ENCODE results near the gene CD22.

The CD22 gene

DNA sequence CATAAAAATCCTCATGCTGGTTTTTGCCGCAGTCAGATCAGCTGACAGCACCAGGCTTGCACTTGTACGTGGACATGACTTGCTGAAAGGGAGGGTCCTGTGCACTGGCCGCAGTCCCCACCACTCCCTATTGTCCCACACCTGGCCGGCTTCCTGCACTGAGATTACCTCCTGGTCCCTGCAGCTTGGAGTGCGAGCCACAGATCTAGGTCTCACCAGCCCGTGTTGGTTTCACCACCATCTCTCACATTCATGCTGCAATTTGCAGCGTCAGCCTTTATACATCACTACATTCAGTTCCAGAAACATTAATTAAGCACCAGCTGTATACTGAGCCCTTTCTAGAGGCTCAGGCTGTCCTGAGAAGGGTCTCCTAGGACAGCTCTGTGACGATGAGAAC, 15.0 kb upstream of the CD22 start:
- DNase-seq (ENCODE audit: low read depth in 2 of 2), result no peak

DNA sequence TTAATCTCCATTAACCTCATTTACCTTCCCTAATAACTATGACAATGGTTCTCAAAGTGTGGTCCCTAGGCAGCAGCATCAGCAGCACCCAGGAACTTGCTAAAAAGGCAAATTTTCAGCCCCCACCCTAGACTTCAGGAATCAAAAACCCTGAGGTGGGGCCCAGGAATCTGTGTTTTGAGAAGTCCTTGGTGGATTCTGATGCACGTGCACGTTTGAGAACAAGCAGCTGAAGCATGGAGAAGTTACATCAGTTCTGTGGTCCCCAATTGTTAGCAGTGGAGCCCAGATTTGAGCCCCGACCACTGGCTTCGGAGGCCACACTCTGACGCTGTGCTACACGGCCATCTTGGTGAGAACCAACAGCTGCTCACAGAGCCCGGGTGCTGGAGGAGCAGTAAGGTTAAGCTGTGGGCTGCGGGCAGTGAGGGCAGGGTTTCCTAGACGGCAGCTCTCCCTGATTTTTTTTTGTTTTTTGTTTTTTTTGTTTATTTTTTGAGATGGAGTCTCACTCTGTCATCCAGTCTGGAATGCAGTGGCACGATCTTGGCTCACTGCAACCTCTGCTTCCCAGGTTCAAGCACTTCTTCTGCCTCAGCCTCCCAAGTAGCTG, 14.0 kb upstream of the CD22 start:
- no peak for DNase-seq (ENCODE audit: low read depth in 2 of 2)

GRCh38 chr19:35315883-35316282, 13.1 kb upstream of the CD22 start:
- no peak for DNase-seq (ENCODE audit: low read depth in 2 of 2)

DNA sequence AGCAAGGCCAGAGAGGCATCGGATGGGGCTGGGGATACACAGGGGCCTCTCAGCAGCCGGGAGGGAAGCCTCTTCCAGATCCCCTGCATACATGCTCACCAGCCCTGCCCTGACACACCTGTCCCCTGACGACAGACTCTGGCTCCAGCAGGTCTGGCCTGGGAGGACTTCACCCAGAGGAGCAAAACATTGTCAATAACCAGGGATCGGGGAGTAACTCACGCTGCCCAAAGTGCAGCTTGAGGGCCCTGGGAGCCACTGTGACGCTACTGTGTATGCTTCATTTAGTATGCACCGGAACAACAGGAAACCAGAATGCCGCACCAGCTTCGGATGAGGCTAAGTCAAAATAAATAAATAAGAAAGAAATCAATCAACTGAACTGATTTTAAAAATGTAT, 12.4 kb upstream of the CD22 start:
- DNase-seq (ENCODE audit: low read depth in 2 of 2), result no peak

DNA sequence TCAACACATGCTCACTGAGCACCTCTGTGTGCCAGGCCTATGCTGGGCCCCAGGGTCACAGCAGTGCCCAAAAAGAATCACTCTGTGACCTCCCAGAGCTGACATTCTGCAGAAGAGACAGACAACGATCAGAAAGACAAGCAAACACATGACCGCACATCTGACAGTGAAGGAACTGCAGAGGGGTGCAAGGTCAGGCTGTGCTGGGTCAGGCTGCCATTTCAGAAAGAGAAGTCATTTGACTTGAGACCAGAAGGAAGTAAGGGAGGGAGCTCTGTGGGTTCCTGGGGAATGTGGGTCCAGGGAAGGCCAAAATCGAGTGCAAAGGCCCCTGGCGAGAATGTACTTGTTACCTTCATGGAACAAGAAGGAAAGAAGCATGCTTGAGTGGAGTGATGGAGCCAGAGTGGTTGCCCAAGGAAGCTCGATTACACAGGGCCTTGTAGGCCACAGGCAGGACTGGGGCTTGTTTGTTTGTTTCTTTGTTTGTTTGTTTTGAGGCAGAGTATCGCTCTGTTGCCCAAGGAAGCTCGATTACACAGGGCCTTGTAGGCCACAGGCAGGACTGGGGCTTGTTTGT, 11.4 kb upstream of the CD22 start:
- no peak for DNase-seq (ENCODE audit: low read depth in 2 of 2)

GRCh38 chr19:35318679-35319448, 10.1 kb upstream of the CD22 start:
- no peak for DNase-seq (ENCODE audit: low read depth in 2 of 2)

- DNase-seq (ENCODE audit: low read depth in 2 of 2), result no peak
Observed at GRCh38 chr19:35320065-35320713, 8.8 kb upstream of the CD22 start.

GRCh38 chr19:35321291-35321690, 7.7 kb upstream of the CD22 start:
- no peak for DNase-seq (ENCODE audit: low read depth in 2 of 2)

DNA sequence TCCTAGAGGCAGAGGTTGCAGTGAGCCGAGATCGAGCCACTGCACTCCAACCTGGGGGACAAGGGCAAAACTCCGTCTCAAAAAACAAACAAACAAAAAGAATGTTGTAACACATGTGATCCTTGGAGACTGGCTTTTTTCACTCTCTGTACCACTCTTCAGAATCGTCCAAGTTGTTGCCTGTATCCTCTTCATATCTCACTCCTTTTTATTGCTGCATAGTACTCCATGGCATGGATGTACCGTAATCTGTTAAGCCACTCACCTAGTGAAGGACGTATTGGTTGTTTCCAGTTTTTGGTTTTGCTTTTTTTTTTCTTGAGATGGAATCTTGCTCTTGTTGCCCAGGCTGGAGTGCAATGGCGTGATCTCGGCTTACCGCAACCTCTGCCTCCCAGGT, 7.0 kb upstream of the CD22 start:
- DNase-seq (ENCODE audit: low read depth in 2 of 2), result no peak

DNA sequence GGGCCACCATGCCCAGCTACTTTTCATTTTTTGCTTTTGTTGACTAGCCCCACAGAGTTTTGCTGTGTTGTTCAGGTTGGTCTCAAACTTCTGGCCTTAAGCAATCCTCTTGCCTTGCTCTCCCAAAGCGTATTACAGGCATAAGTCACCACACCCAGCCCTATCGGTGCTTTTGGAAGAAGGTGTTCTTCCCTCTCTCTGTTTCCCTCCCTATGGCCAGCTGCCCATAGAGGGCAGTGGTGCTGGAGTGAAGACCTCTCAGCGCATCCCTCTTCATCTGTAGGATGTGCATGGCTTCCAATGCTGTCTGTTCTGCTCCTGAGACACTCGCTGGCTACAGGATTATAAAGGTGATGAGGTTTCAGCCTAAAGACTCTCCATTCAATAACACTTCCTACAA, 1.3 kb upstream of the CD22 start:
- no peak for DNase-seq (ENCODE audit: low read depth in 2 of 2)

- no peak for DNase-seq (ENCODE audit: low read depth in 2 of 2)
Observed at GRCh38 chr19:35329323-35329722, 336 bp downstream of the CD22 start.

DNA sequence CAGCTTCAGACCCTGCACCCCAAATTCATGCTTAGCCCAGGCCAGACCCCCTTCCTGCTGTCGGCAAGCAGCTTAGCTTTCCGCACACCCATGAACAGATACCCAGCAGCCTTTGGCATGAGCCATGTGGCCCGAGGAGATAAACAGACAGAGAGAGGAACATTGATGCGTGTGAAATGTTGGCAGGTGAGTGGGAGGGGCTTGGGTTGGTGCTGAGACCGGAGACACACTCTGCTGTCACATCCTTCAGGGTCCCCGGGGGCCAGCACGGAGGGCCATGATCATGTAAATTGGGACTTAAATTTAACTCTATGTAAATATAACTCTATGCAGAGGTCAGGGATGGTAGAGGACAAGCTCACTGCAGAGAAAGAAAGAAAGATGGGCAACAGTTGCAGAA, 1.5 kb downstream of the CD22 start:
- DNase-seq (ENCODE audit: low read depth in 2 of 2), result no peak

GRCh38 chr19:35331551-35332214, 2.7 kb downstream of the CD22 start:
- DNase-seq (ENCODE audit: low read depth in 2 of 2), result no peak

DNA sequence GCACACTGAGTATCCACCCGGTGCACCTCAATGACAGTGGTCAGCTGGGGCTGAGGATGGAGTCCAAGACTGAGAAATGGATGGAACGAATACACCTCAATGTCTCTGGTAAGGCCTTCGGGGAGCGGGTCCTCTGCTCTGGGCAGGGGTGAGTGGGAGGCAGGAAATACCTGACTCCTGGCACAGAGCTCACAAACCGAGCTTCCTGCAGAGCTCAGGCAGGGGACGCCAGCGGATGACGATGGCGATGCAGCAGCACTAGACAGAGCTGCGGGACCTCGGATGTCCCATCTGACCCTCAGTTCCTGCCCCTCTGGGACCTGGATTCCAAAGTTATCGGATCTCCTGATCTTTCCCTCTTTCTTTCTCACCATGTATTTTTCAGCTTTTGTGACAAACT, 3.8 kb downstream of the CD22 start:
- DNase-seq (ENCODE audit: low read depth in 2 of 2), result no peak

GRCh38 chr19:35334144-35334753, 5.3 kb downstream of the CD22 start:
- no peak for DNase-seq (ENCODE audit: low read depth in 2 of 2)

DNA sequence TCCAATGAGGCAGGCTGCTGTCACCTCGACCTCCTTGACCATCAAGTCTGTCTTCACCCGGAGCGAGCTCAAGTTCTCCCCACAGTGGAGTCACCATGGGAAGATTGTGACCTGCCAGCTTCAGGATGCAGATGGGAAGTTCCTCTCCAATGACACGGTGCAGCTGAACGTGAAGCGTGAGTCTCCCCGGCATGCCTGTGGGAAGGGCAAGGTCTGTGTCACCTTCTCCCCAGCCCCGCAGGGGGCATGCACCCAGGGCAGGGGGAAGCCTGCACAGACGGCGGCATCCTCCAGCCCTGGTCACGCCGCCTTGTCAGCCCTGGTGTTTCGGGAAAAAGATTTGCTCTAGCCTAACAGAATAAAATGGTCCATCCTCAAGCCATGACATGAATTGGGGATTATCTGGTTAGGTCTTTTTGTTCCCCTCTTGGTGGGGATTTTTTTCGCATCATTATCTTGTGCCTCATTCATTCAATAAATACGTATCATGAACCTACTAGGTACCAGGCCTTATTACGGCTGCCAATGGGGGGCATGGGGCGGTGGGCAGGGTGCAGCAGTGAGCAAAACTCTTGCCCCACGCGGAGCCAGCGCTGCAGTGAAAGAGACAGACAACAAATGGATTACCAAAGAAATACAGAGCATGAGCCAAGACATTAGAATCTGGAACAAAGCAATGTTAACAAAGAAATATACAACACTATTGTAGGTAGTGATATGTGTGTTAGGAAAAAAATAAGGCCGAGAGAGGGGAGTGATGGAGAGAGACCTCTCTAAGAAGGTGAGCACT, 7.4 kb downstream of the CD22 start:
- DNase-seq (ENCODE audit: low read depth in 2 of 2), result no peak

DNA sequence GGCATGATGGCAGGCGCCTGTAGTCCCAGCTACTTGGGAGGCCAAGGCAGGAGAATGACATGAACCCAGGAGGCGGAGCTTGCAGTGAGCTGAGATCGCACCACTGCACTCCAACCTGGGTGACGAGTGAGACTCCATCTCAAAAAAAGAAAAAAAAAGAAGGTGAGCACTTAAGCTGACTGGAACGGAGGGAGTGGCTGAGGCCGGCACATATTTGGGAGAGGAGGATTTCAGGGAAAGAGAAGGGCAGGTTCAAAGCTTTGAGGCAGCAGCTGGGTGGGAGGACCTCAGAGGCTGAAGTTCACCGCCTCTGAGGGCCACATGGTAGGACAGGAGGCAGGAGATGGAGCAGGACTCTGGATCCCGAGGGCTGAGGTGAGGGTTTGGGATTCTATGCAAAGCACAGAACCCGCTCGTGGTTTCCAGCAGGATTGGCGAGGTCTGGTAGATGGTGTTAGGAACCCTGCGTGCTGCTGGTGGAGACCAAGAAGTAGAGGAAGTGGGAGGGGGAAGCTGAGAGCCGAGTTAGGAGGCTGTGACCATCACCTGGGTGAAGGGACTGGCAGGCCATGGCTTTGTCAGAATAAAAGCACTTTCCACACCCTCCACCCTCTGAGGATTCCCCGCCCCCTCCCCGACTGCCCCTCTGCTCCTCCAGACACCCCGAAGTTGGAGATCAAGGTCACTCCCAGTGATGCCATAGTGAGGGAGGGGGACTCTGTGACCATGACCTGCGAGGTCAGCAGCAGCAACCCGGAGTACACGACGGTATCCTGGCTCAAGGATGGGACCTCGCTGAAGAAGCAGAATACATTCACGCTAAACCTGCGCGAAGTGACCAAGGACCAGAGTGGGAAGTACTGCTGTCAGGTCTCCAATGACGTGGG, 8.4 kb downstream of the CD22 start:
- DNase-seq (ENCODE audit: low read depth in 2 of 2), result no peak

GRCh38 chr19:35337984-35338296, 9.0 kb downstream of the CD22 start:
- DNase-seq (ENCODE audit: low read depth in 2 of 2), result no peak

DNA sequence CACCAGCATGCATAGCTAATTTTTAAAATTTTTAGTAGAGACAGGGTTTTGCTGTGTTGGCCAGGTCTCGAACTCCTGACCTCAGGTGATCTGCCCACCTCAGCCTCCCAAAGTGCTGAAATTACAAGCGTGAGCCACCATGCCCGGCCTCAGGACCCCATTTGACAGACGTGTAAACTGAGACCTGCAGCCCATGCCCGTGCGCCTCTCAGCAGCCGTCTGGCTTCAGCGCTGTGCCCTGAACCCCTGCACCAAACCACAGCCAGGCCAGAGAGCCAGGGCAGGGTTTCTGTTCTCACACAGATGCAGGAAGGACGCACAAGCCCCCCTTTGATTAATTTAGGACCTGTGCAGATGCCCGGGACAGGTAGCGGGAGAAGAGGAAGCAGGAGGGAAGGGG, 11.4 kb downstream of the CD22 start:
- DNase-seq (ENCODE audit: low read depth in 2 of 2), result no peak

DNA sequence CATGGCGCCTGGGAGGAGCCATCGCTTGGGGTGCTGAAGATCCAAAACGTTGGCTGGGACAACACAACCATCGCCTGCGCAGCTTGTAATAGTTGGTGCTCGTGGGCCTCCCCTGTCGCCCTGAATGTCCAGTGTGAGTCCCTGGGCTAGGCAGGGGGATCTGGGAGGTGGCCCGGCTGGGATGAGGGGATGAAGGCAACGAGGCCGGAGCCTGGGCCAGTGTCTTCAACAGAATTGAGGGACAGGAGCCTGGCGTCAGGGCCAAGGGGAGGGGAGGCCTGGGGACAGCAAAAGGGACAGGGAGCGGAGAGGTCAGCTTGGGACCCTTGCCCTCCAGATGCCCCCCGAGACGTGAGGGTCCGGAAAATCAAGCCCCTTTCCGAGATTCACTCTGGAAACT, 12.0 kb downstream of the CD22 start:
- no peak for DNase-seq (ENCODE audit: low read depth in 2 of 2)
